NCI-H748 (cell line): ENCODE results near the gene FGR.
"Not testable (repeated sequence)": the region's sequence is repeated elsewhere in the genome, so short reads cannot be mapped to it uniquely, and the experiment has no call there.

Experiments
- DNase-seq: peaks from one replicate; lab custom pipeline; 2025; ENCODE audit not compliant: unreplicated experiment; lab: John Stamatoyannopoulos, UW

Gene FGR

GRCh38 chr1:27634985-27635367 lies at the start of gene FGR:
Gene FGR (minus strand): TSS chr1:27635185. CDS start chr1:27623916, 11,269 bp downstream.
- DNase-seq = no peak

- DNase-seq = no peak
These were observed 49.2 kb upstream of the FGR start for GRCh38 chr1:27684176-27684575.

- DNase-seq = no peak
These were observed 47.5 kb upstream of the FGR start for GRCh38 chr1:27682351-27682944.

- not testable (repeated sequence) for DNase-seq
These were observed 46.6 kb upstream of the FGR start for GRCh38 chr1:27681580-27681979.

- not testable (repeated sequence) for DNase-seq
These were observed 45.3 kb upstream of the FGR start for GRCh38 chr1:27680225-27680791.

- DNase-seq = no peak
These were observed 43.8 kb upstream of the FGR start for GRCh38 chr1:27678747-27679146.

GRCh38 chr1:27676410-27676809 lies 41.4 kb upstream of the FGR start:
- DNase-seq = no peak

- no peak for DNase-seq
These were observed 37.7 kb upstream of the FGR start for GRCh38 chr1:27672750-27673112.

GRCh38 chr1:27671964-27672749 lies 37.2 kb upstream of the FGR start, which contains the start of gene IFI6:
Gene IFI6 (minus strand): TSS chr1:27672192. CDS start chr1:27669314, 2,878 bp downstream.
- DNase-seq = peak; percentile 93

GRCh38 chr1:27669876-27670275 lies 34.9 kb upstream of the FGR start:
- no peak for DNase-seq

- DNase-seq = peak; percentile 55
These were observed 34.1 kb upstream of the FGR start for GRCh38 chr1:27668808-27669723.

GRCh38 chr1:27668121-27668807 lies 33.3 kb upstream of the FGR start:
- no peak for DNase-seq

- DNase-seq = no peak
These were observed 31.8 kb upstream of the FGR start for GRCh38 chr1:27666791-27667254.

- no peak for DNase-seq
These were observed 31.3 kb upstream of the FGR start for GRCh38 chr1:27666294-27666693.

- DNase-seq = no peak
These were observed 30.1 kb upstream of the FGR start for GRCh38 chr1:27665016-27665651.

GRCh38 chr1:27664291-27664690 lies 29.3 kb upstream of the FGR start:
- no peak for DNase-seq

GRCh38 chr1:27662707-27663393 lies 27.9 kb upstream of the FGR start:
- DNase-seq = peak; percentile 78

- no peak for DNase-seq
These were observed 27.3 kb upstream of the FGR start for GRCh38 chr1:27662261-27662660.

- DNase-seq = no peak
These were observed 26.6 kb upstream of the FGR start for GRCh38 chr1:27661412-27662075.
